Activated T-helper 2 cell treated with anti-CD3 and anti-CD28 coated beads, Interferon-gamma antibody, Interleukin-2, Interleukin-4, amounts not matched to agents 10 μg/mL and 5 μg/mL and 100 μg/mL, durations not matched to agents 14 hours and 24 hours and 36 hours (primary cell): ENCODE measurements around the gene PPP1R9A. TPM values are rescaled to one million over a fixed set of nuclear protein-coding genes. Genes with fewer than 3 reads are reported as not detected.

Source experiments
- DNase-seq: peaks from one replicate; pipeline ENCODE4 v3.0.0; 2021; ENCODE audit warnings: low spot score
- H3K27ac Mint-ChIP-seq: one replicate; pipeline ENCODE4 v1.8.0; 2021; ENCODE audit warnings: mixed read lengths
- H3K27me3 Mint-ChIP-seq: one replicate; pipeline ENCODE4 v1.8.0; 2021; ENCODE audit warnings: low read depth, mixed read lengths
- H3K36me3 Mint-ChIP-seq: one replicate; pipeline ENCODE4 v1.8.0; 2021; ENCODE audit warnings: low read depth, mixed read lengths
- H3K4me1 Mint-ChIP-seq: one replicate; pipeline ENCODE4 v1.8.0; 2021; ENCODE audit warnings: low read depth, mixed read lengths
- H3K4me3 Mint-ChIP-seq: one replicate; pipeline ENCODE4 v1.8.0; 2021; ENCODE audit warnings: low read depth, mild to moderate bottlenecking, moderate library complexity, mixed read lengths
- H3K9me3 Mint-ChIP-seq: one replicate; pipeline ENCODE4 v1.8.0; 2021; ENCODE audit warnings: mixed read lengths
- intact Hi-C: fragments of 100-400 bp; cut with micrococcal nuclease; formaldehyde crosslinking; loops from one replicate; pipeline ENCODE4 v1.15.1; 2023
- total RNA-seq: library from RNA; stranded (reverse); gene quantifications from 2 replicates; pipeline ENCODE4 v1.2.3, GENCODE V29; 2022

The PPP1R9A gene
- total RNA-seq, 1 donor from 2014 or later = not detected

DNA sequence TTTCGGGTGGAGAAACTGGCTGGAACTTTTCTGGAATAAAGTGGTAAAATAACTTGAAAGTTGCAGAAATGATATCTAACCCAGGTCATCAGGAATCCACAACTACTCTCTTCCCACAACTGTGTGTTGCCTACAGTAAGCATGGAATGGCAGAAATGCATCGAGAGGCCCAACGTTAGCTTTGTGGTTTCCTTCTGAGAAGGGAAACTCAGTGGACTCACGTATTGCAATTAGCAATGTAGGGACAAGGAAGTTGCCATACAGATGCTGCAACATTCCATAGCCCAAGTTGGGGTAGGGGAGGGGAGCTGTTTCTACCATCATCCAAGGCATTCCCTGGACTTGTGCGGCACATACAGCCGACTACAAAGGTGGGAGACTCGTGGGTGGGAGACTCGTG is 415.0 kb downstream of the PPP1R9A start:
- Mint-ChIP-seq H3K36me3 (no peaks in the 10 kb centered on the region), H3K4me1 (peaks cover 3% of the 10 kb centered on the region), H3K4me3 (no peak overlapping the region), H3K9me3 (peaks cover 9% of the 10 kb centered on the region), H3K27me3 (peaks cover 16% of the 10 kb centered on the region), H3K27ac (no peak overlapping the region)
- DNase-seq = no peak
- intact Hi-C loops = no loop called here

DNA sequence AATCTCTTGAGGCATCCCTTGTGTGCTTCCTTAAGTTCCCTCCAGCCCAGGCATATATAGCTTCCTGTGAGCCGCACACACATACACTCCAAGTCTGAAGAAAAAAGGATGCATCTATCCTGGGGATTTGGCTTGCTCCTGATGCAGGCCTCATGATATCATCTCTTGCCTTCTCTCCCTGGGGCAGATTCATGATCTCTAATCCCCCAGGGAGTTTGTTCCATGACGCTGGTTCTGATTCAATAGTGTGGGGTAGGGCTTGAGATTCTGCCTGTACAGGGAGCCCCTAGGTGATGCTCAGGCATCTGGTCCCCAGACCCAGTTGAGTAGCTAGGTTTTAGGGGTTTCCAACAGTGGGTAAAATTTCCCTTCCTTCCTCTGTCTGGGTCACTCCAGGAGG is 415.5 kb downstream of the PPP1R9A start:
- H3K27me3 Mint-ChIP-seq = peaks cover 16% of the 10 kb centered on the region
- H3K27ac Mint-ChIP-seq = no peak overlapping the region
- peaks cover 9% of the 10 kb centered on the region for H3K9me3 Mint-ChIP-seq
- peaks cover 3% of the 10 kb centered on the region for H3K4me1 Mint-ChIP-seq
- no peaks in the 10 kb centered on the region for H3K36me3 Mint-ChIP-seq
- intact Hi-C loops = no loop called here
- DNase-seq = no peak
- H3K4me3 Mint-ChIP-seq = no peak overlapping the region

- Mint-ChIP-seq H3K4me3 (no peak overlapping the region), H3K27ac (no peak overlapping the region), H3K4me1 (peaks cover 3% of the 10 kb centered on the region), H3K36me3 (no peaks in the 10 kb centered on the region), H3K9me3 (peaks cover 9% of the 10 kb centered on the region), H3K27me3 (peaks cover 16% of the 10 kb centered on the region)
- no peak for DNase-seq
- intact Hi-C loops = no loop called here
These were observed 416.2 kb downstream of the PPP1R9A start for GRCh38 chr7:95323410-95324129.

GRCh38 chr7:95324431-95324830 is 417.0 kb downstream of the PPP1R9A start, which contains the start of gene PON1:
Gene PON1, minus strand, starts transcription at chr7:95324532. Its CDS starts 57 bp downstream, at chr7:95324475.
- Mint-ChIP-seq H3K27ac (no peak within 1 kb of the TSS), H3K36me3 (no peaks in the 10 kb centered on the region), H3K4me1 (peaks cover 5% of the 10 kb centered on the region), H3K9me3 (peaks cover 9% of the 10 kb centered on the region), H3K4me3 (no peak within 1 kb of the TSS), H3K27me3 (peaks cover 13% of the 10 kb centered on the region)
- intact Hi-C loops = no loop called here
- DNase-seq = no peak

DNA sequence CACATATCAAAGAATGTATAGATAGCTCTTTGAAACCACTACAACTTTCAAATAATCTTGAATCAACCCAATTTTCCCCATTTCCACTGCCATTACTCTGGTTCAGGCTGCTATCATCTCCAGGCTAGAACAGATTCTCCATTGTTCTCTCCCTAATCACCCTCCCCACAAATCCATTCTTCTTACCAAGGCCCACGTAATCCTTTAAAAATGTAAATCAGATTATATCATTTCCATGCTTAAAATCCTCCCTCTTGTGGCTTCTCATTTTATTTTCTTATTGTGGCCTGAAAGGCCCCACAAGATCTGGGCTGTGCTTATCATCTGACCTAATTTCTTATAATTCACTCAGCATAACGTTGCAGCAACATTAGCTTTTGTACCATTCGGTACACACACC is 420.0 kb downstream of the PPP1R9A start:
- Mint-ChIP-seq H3K9me3 (peaks cover 9% of the 10 kb centered on the region), H3K4me3 (no peak overlapping the region), H3K27ac (no peak overlapping the region), H3K36me3 (no peaks in the 10 kb centered on the region), H3K27me3 (peaks cover 13% of the 10 kb centered on the region), H3K4me1 (peaks cover 17% of the 10 kb centered on the region)
- intact Hi-C loops = no loop called here
- DNase-seq = no peak

DNA sequence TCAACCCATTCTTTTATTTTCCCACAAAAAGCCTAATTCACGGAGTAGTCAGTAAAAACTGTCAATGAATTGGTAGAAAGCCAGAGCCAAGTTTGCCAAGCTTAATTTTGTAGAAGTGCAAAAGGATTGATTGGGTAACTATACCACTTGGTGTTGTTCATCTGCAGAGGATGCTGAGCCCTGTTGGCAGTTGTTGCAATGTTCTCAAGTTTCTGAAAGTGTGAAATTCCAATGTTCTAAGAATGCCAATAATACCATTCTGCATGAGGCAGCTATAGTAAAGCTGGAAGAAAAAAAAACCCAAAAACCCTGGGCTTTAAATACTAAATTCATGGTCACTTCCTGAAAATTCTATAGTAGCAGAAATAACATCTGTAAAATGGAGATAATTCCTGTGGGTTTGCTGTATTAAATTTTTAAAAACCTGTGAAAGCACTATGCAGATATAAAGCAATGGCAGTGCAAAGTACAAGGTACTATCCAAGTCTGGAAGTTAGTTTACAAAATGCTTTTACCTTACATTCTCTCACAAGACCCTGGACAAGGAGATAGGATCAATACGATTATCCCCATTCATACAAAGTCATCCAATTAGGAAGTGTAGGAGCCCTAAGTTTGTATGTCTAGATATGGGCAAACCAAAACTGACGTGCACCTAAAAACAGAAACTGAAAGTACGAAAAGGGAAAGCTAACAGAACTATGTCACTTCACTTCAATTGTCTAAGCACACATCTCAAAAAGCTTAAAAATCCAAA is 423.0 kb downstream of the PPP1R9A start:
- Mint-ChIP-seq H3K9me3 (peaks cover 9% of the 10 kb centered on the region), H3K36me3 (no peaks in the 10 kb centered on the region), H3K4me3 (peak overlapping the region; percentile 56), H3K27ac (peak overlapping the region; percentile 23), H3K27me3 (peaks cover 5% of the 10 kb centered on the region), H3K4me1 (peaks cover 14% of the 10 kb centered on the region)
- DNase-seq = no peak
- intact Hi-C loops = no loop called here

DNA sequence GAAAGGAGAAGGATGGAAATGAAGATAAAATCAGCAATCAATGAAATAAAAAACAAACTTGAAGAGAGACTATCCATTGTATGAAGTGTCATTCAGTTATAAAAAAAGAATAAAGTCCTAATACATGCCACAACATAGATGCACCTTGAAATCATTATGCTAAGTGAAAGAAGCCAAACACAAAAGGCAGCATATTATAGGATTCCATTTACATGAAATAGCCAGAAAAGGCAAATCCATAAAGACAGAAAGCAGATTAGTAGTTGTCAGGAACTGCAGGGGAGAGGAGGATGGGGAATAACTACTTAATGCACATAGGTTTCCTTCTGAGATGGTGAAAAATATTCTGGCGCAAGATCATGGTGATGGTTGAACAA is 423.6 kb downstream of the PPP1R9A start:
- no peaks in the 10 kb centered on the region for H3K36me3 Mint-ChIP-seq
- H3K27ac Mint-ChIP-seq = peak overlapping the region; percentile 23
- no peak for DNase-seq
- peaks cover 14% of the 10 kb centered on the region for H3K4me1 Mint-ChIP-seq
- peak overlapping the region; percentile 56 for H3K4me3 Mint-ChIP-seq
- peaks cover 1% of the 10 kb centered on the region for H3K27me3 Mint-ChIP-seq
- peaks cover 4% of the 10 kb centered on the region for H3K9me3 Mint-ChIP-seq
- intact Hi-C loops = no loop called here

DNA sequence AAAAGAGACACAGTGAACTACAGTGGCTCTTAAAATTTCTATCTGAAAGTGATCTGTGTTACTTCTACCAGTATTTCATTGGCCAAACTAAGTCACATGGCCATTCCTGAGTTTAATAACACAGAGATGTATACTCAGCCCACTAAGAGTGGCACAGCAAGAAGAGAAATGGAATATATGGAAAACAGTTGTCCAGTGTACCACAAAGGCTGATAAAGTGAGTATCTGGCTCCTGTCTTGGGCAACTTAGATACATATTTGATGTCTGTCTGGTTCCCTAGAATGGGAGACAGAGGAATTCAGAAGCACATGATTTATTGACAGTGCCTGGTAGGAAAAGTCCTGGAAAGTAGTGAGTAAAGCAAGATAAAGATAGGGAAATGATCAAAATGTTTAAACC is 427.1 kb downstream of the PPP1R9A start:
- no peaks in the 10 kb centered on the region for H3K36me3 Mint-ChIP-seq
- DNase-seq = no peak
- H3K4me3 Mint-ChIP-seq = no peak overlapping the region
- intact Hi-C loops = no loop called here
- H3K9me3 Mint-ChIP-seq = no peaks in the 10 kb centered on the region
- peaks cover 5% of the 10 kb centered on the region for H3K27me3 Mint-ChIP-seq
- no peak overlapping the region for H3K27ac Mint-ChIP-seq
- H3K4me1 Mint-ChIP-seq = peaks cover 12% of the 10 kb centered on the region

DNA sequence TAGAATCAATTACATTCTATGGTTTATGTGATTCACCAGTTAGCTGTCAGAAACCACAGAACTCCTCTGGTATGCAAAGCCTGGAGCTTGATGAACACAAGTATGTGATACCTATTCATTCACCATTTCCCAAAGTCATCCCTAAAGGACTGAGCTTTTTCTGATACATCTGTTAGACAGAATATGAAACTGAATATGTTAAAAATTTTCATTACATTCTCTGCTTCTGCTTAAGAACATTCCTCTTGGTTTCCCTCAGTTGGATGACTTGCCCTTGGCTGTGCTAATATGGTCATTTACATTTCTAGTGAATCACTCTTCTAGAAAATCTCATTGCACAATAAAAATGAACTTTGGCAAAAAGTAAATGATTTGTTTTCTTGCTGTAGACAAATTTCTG is 427.7 kb downstream of the PPP1R9A start:
- Mint-ChIP-seq H3K4me3 (no peak overlapping the region), H3K27ac (no peak overlapping the region), H3K36me3 (no peaks in the 10 kb centered on the region), H3K9me3 (no peaks in the 10 kb centered on the region), H3K4me1 (peaks cover 10% of the 10 kb centered on the region), H3K27me3 (peaks cover 5% of the 10 kb centered on the region)
- intact Hi-C loops = no loop called here
- DNase-seq = no peak

DNA sequence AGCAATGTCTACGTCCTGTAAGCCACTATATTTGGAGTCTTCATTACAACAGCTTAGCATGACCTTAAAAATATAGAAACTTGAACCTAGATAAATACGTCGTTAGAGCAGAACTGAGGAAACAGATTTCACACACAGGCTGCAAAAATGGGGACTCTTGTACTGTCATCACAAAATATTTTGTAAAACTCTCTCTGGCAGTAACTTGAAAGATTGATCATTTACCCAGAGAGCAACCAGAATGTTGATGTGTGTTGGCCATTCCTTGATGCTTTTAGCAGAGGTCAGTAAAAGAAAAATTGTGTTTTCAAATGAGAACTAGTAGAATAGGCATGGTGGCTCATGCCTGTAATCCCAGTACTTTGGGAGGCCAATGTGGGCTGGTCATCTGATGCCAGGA is 431.4 kb downstream of the PPP1R9A start:
- H3K4me3 Mint-ChIP-seq = no peak overlapping the region
- H3K27me3 Mint-ChIP-seq = peaks cover 7% of the 10 kb centered on the region
- intact Hi-C loops = no loop called here
- no peak overlapping the region for H3K27ac Mint-ChIP-seq
- H3K36me3 Mint-ChIP-seq = no peaks in the 10 kb centered on the region
- no peaks in the 10 kb centered on the region for H3K9me3 Mint-ChIP-seq
- H3K4me1 Mint-ChIP-seq = no peaks in the 10 kb centered on the region
- no peak for DNase-seq

- DNase-seq = no peak
- H3K4me1 Mint-ChIP-seq = no peaks in the 10 kb centered on the region
- H3K27me3 Mint-ChIP-seq = peaks cover 7% of the 10 kb centered on the region
- intact Hi-C loops = no loop called here
- H3K36me3 Mint-ChIP-seq = no peaks in the 10 kb centered on the region
- no peak overlapping the region for H3K4me3 Mint-ChIP-seq
- H3K9me3 Mint-ChIP-seq = no peaks in the 10 kb centered on the region
- no peak overlapping the region for H3K27ac Mint-ChIP-seq
These were observed 433.1 kb downstream of the PPP1R9A start for GRCh38 chr7:95340491-95340890.

DNA sequence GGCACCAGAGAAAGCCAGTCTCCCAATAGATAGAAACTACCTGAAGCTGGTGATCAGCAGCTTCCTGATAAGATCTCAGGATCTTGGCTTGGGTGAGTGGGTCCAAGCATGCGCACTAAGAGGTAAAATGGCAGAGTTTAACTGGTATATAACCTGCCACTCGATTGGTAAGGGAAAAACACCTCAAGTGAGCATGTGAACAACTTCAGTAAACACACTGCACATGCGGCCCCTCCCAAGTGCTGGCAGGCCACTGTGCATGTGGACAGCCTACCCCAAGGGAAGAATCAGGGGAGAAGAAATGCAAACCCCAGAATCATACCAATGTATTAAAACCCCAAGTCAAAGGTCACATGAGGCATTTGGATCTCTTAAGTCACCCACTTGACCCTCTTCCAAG is 434.6 kb downstream of the PPP1R9A start:
- Mint-ChIP-seq H3K4me3 (no peak overlapping the region), H3K27ac (no peak overlapping the region), H3K4me1 (no peaks in the 10 kb centered on the region), H3K9me3 (no peaks in the 10 kb centered on the region), H3K27me3 (peaks cover 2% of the 10 kb centered on the region), H3K36me3 (no peaks in the 10 kb centered on the region)
- intact Hi-C loops = no loop called here
- no peak for DNase-seq

- Mint-ChIP-seq H3K27me3 (peaks cover 2% of the 10 kb centered on the region), H3K4me3 (no peak overlapping the region), H3K9me3 (no peaks in the 10 kb centered on the region), H3K36me3 (no peaks in the 10 kb centered on the region), H3K27ac (no peak overlapping the region), H3K4me1 (no peaks in the 10 kb centered on the region)
- no peak for DNase-seq
- intact Hi-C loops = no loop called here
These were observed 435.4 kb downstream of the PPP1R9A start for GRCh38 chr7:95342642-95343307.
